ENCODE results near the gene SVIL. TPM values are rescaled to one million over a fixed set of nuclear protein-coding genes. Genes with fewer than 3 reads are reported as not detected.

SVIL gene
- total RNA-seq, 4 donors from 2014 or later, result 24.0 to 82.2 (median 49.7) TPM

DNA sequence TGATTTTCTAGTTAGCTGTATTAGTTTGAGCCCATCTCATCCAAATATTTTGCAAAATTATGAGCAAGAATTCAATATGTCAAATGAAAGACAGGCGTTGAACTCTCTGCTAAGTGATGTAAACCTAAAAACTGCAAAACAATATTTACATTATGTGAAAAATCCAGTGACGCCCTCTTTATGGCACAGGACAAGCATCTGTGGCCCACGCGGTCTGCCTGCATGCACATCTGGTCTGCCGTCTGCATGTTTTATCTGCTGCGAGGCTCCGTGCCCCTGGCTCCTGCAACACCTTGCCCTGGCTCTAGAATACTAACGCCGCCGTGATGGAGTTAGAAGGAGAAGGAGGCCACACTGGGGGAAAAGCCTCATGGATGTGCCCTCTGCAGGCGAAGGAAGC is 142.0 kb downstream of the SVIL start:
- TF ChIP-seq, protein P1, sequence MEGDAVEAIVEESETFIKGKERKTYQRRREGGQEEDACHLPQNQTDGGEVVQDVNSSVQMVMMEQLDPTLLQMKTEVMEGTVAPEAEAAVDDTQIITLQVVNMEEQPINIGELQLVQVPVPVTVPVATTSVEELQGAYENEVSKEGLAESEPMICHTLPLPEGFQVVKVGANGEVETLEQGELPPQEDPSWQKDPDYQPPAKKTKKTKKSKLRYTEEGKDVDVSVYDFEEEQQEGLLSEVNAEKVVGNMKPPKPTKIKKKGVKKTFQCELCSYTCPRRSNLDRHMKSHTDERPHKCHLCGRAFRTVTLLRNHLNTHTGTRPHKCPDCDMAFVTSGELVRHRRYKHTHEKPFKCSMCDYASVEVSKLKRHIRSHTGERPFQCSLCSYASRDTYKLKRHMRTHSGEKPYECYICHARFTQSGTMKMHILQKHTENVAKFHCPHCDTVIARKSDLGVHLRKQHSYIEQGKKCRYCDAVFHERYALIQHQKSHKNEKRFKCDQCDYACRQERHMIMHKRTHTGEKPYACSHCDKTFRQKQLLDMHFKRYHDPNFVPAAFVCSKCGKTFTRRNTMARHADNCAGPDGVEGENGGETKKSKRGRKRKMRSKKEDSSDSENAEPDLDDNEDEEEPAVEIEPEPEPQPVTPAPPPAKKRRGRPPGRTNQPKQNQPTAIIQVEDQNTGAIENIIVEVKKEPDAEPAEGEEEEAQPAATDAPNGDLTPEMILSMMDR (IDR thresholded peaks at IDR 0.05; ENCODE audit: low read depth), result no peak

DNA sequence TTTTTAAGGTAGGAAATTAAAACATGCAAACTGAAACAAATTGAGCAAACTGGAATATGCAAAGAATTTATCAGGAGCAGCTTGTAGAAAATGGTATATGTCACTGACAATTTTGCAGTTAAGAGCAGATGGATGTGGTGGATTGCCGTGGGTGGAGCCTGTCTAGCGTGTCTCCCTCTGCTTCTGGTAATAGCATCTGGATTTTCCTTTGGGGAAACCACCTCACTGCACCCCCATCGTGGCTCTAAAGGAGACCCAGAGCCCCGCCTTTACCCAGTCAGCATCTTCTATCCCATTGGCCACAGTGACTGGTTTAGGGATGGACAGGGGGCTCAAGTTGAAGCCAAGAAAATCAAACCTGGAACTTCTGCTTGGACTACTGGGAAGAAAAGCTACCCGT is 142.9 kb downstream of the SVIL start:
- TF ChIP-seq, protein P1 (IDR thresholded peaks at IDR 0.05; ENCODE audit: low read depth), result no peak

DNA sequence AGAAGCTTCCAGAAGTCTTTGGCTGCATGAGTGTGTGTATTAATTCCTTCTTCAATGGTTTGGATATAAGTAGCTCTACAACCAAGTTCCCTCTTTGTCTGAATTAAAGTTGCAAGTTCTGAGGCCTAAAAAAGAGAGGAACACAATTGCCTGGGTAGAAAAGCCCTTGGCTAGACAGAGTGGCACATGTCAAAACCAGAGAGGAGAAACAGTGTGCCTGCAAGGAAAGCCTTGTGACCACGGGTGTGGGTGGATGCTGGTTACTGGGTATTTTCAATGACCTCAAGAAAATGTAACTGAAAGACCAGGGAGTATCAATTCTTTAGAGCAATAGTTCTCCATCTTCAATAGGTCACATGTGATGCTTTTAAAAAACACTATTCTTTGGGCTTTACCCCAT is 148.3 kb downstream of the SVIL start:
- TF ChIP-seq, protein P1 (IDR thresholded peaks at IDR 0.05; ENCODE audit: low read depth), result no peak

DNA sequence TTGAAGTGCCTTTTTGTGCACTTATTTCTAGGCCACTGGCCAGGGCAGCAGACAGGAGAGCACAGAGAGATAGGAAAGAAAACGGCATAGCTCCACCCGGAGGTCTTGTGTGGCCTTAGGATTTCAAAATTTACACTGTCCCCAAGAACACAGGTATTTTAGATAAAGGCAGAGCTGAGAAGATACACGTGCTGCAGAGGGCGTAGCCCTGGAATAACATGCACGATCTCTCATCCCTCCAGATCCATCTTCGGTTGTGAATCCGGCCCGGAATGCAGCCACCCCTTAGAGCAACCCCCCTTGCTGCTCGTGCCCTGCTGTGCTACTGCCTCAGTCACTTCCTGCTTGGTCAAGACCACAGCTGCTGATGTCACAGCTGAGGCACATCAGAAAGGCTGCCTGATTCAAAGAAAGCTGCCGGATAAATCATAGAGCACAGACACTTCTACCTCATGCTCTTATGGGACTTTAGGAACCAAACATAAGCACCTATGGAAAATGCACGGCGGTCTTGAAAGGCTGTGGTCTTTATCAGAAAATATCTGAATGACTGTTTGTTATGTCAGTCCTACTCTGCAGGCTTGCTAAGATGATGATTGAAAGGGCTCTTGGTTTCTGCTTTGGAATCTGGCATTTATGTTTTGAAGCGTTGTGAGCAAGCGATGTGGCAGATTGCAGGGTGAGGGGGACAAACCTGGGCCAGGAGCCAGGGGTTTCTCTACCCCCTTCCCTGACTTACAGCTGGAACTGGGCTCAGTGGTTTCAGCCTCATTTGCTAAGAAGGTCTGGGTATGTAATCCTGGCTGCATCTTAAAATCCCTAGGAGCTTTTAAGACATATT is 152.0 kb downstream of the SVIL start:
- TF ChIP-seq, protein P1 (IDR thresholded peaks at IDR 0.05; ENCODE audit: low read depth), result no peak

DNA sequence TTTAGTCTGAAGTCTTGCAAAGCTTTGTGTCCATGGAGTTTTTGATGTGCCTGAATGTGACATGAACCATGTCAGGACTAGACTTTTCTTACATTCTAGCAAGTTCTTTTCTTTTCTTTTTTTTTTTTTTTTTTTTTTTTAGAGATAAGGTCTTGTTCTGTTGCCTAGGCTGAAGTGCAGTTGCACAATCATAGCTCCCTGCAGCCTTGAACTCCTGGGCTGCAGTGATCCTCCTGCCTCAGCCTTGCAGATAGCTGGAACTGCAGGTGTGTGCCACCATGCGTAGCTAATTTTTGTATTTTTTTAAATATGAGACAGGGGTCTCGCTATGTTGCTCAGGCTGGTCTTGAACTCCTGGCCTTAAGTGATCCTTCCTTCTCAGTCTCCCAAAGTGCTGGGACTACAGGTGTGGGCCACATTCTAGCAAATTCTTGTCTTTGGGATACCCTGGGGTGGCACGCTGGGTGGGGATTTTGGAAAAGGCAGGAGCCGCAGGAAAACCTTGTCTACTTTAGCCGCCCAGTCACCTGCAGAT is 152.8 kb downstream of the SVIL start:
- TF ChIP-seq, protein P1 (IDR thresholded peaks at IDR 0.05; ENCODE audit: low read depth), result no peak

DNA sequence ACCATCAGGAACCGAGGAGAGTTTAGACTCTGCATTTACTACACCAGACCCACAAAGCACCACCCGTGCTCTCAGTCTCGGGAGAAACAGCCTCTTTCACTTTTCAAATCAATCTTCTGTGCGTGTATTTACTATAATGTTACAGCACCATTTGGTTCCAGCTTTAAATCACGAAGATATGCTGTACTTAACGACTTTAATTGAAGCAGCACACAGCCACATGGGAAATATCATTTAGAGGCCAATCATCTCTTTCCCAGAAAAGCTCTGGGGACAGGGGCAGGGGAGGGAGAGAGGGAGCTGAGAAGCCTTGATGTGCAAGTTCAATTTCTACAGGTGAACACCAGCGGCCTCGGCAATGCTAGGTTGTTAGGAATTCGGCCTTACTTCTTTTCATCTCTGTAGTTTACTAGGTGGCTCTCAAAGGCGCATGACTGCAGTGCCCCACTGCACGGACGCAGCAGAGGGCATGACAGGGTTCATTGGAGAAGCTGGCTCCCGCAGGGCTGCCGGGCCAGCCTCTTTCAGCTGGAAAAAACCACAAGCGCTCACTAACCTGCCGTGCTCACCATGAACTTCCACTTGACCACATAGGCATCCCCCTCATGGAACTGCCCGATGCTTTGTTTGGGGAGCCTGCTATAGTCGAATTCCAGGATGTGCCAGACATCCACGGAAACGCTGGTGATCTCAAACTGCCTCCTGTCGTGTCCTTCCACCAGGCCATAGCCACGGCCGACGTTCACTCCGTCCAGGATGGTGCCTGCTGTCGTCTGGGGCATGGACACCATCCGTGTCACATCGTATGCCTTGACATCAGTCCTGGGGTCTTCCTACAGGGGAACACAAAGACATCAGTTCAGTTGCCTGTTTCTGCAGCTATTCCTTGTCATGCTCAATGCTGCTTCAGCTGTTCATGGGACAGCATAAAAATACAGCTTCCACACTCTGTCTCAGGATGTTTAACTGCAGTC is 154.5 kb downstream of the SVIL start:
- TF ChIP-seq, protein P1 (IDR thresholded peaks at IDR 0.05; ENCODE audit: low read depth), result no peak
